Astrocyte (in vitro differentiated cells and primary cell): ENCODE measurements around the gene KPNA4. TPM values are rescaled to one million over a fixed set of nuclear protein-coding genes. Genes with fewer than 3 reads are reported as not detected.

Experiments used
- DNase-seq: peaks from one replicate; pipeline ENCODE4 v3.0.0-alpha.2; 2010; ENCODE audit warnings: low read depth
- FAIRE-seq: peaks from 2 replicates; lab custom pipeline; 2011; peaks lifted over from hg19 to GRCh38; lab: Jason Lieb, UNC
- H2AFZ ChIP-seq: 2 replicates; pipeline ENCODE4 v1.6.0; 2012; ENCODE audit warnings: low read depth, low read length, inconsistent platforms
- H3K27ac ChIP-seq: 2 replicates; pipeline ENCODE4 v1.5.1; 2011; ENCODE audit warnings: low read depth, low read length, inconsistent platforms
- H3K27me3 ChIP-seq: 2 replicates; pipeline ENCODE4 v1.6.0; 2011; ENCODE audit warnings: low read length, inconsistent platforms; ENCODE audit not compliant: insufficient read depth
- H3K36me3 ChIP-seq: 2 replicates; pipeline ENCODE4 v1.5.1; 2011; ENCODE audit warnings: low read length, inconsistent platforms; ENCODE audit not compliant: insufficient read depth
- H3K4me1 ChIP-seq: 2 replicates; pipeline ENCODE4 v1.5.1; 2011; ENCODE audit warnings: low read length, inconsistent platforms; ENCODE audit not compliant: insufficient read depth
- H3K4me2 ChIP-seq: 2 replicates; pipeline ENCODE4 v1.6.0; 2012; ENCODE audit warnings: low read length, inconsistent platforms
- H3K4me3 ChIP-seq: 2 replicates; pipeline ENCODE4 v1.5.1; 2011; ENCODE audit warnings: low read depth, mild to moderate bottlenecking, low read length, inconsistent platforms; ENCODE audit not compliant: insufficient read depth
- H3K79me2 ChIP-seq: 2 replicates; pipeline ENCODE4 v1.6.0; 2012; ENCODE audit warnings: mild to moderate bottlenecking, low read length, inconsistent platforms; ENCODE audit not compliant: insufficient read depth
- H3K9ac ChIP-seq: 2 replicates; pipeline ENCODE4 v1.6.0; 2012; ENCODE audit warnings: mild to moderate bottlenecking, low read length, inconsistent platforms
- H3K9me3 ChIP-seq: 2 replicates; pipeline ENCODE4 v1.5.1; 2012; ENCODE audit warnings: low read depth, mild to moderate bottlenecking, low read length, inconsistent platforms; ENCODE audit not compliant: insufficient read depth
- H4K20me1 ChIP-seq: 2 replicates; pipeline ENCODE4 v1.6.0; 2012; ENCODE audit warnings: low read length, inconsistent platforms; ENCODE audit not compliant: insufficient read depth
- H3K27ac Mint-ChIP-seq: one replicate; pipeline ENCODE4 v1.8.0; 2021; ENCODE audit warnings: mild to moderate bottlenecking, mixed read lengths; ENCODE audit not compliant: unreplicated experiment
- H3K27me3 Mint-ChIP-seq: one replicate; pipeline ENCODE4 v1.8.0; 2021; ENCODE audit warnings: low read depth, mixed read lengths; ENCODE audit not compliant: unreplicated experiment
- H3K36me3 Mint-ChIP-seq: one replicate; pipeline ENCODE4 v1.8.0; 2021; ENCODE audit warnings: low read depth, mixed read lengths; ENCODE audit not compliant: unreplicated experiment
- H3K4me1 Mint-ChIP-seq: one replicate; pipeline ENCODE4 v1.8.0; 2021; ENCODE audit warnings: low read depth, mixed read lengths; ENCODE audit not compliant: unreplicated experiment
- H3K4me3 Mint-ChIP-seq: one replicate; pipeline ENCODE4 v1.8.0; 2021; ENCODE audit warnings: mild to moderate bottlenecking, moderate library complexity, mixed read lengths; ENCODE audit not compliant: unreplicated experiment
- H3K9me3 Mint-ChIP-seq: one replicate; pipeline ENCODE4 v1.8.0; 2021; ENCODE audit warnings: mild to moderate bottlenecking, mixed read lengths; ENCODE audit not compliant: unreplicated experiment
- CTCF ChIP-seq: IDR thresholded peaks from 2 replicates; pipeline ENCODE4 v1.5.1; 2011; ENCODE audit warnings: low read depth, mild to moderate bottlenecking, inconsistent platforms, low read length, moderate library complexity; ENCODE audit not compliant: insufficient read depth
- EZH2 ChIP-seq: IDR thresholded peaks from 2 replicates; pipeline ENCODE4 v1.6.1; 2012; ENCODE audit warnings: mild to moderate bottlenecking, low read length, inconsistent platforms; ENCODE audit not compliant: insufficient read depth
- total RNA-seq: library from RNA; stranded (reverse); gene quantifications from 2 replicates; pipeline ENCODE4 v1.2.1, GENCODE V29; 2021

KPNA4 gene
- total RNA-seq, 1 donor from 2014 or later: 105 TPM

GRCh38 chr3:160568989-160569388 lies 3.6 kb upstream of the KPNA4 start:
- no peak overlapping the region for H3K27ac ChIP-seq
- H3K79me2 ChIP-seq: peaks cover 31% of the 10 kb centered on the region
- no peak overlapping the region for H3K9ac ChIP-seq
- Mint-ChIP-seq H3K4me1 (peaks cover 7% of the 10 kb centered on the region), H3K9me3 (no peaks in the 10 kb centered on the region), H3K36me3 (peaks cover 9% of the 10 kb centered on the region), H3K4me3 (no peak overlapping the region), H3K27ac (no peak overlapping the region), H3K27me3 (no peaks in the 10 kb centered on the region)
- no peaks in the 10 kb centered on the region for H3K9me3 ChIP-seq
- no peak overlapping the region for H2AFZ ChIP-seq
- no peak overlapping the region for H3K4me2 ChIP-seq
- no peak for FAIRE-seq
- no peak for TF ChIP-seq CTCF
- TF ChIP-seq EZH2: no peak
- no peaks in the 10 kb centered on the region for H3K36me3 ChIP-seq
- no peak for DNase-seq
- H3K4me1 ChIP-seq: no peaks in the 10 kb centered on the region
- no peaks in the 10 kb centered on the region for H3K27me3 ChIP-seq
- H4K20me1 ChIP-seq: peaks cover 7% of the 10 kb centered on the region
- H3K4me3 ChIP-seq: no peak overlapping the region

- FAIRE-seq (no peak), DNase-seq (no peak)
- Mint-ChIP-seq H3K4me3 (no peak overlapping the region), H3K4me1 (peaks cover 8% of the 10 kb centered on the region), H3K36me3 (peaks cover 8% of the 10 kb centered on the region), H3K27me3 (no peaks in the 10 kb centered on the region), H3K9me3 (no peaks in the 10 kb centered on the region), H3K27ac (no peak overlapping the region)
- Histone ChIP-seq H3K36me3 (no peaks in the 10 kb centered on the region), H4K20me1 (peaks cover 19% of the 10 kb centered on the region), H3K4me2 (no peak overlapping the region), H2AFZ (no peak overlapping the region), H3K4me1 (peaks cover 8% of the 10 kb centered on the region), H3K4me3 (no peak overlapping the region), H3K27me3 (no peaks in the 10 kb centered on the region), H3K9ac (no peak overlapping the region), H3K79me2 (peaks cover 43% of the 10 kb centered on the region), H3K9me3 (no peaks in the 10 kb centered on the region), H3K27ac (no peak overlapping the region)
- TF ChIP-seq EZH2 (no peak), CTCF (no peak)
Measured at GRCh38 chr3:160567774-160568173, 2.4 kb upstream of the KPNA4 start.

GRCh38 chr3:160566499-160566898 lies 1.1 kb upstream of the KPNA4 start:
- FAIRE-seq (no peak), DNase-seq (no peak)
- peak overlapping the region; percentile 89 for H3K4me3 Mint-ChIP-seq
- peaks cover 13% of the 10 kb centered on the region for H3K4me1 Mint-ChIP-seq
- Histone ChIP-seq H3K4me3 (peak overlapping the region; percentile 82), H4K20me1 (peaks cover 32% of the 10 kb centered on the region), H3K4me2 (peak overlapping the region; percentile 93), H3K36me3 (no peaks in the 10 kb centered on the region), H3K9ac (peak overlapping the region; percentile 91), H2AFZ (no peak overlapping the region), H3K4me1 (peaks cover 16% of the 10 kb centered on the region), H3K27me3 (no peaks in the 10 kb centered on the region), H3K9me3 (no peaks in the 10 kb centered on the region), H3K79me2 (peaks cover 56% of the 10 kb centered on the region), H3K27ac (peak overlapping the region; percentile 100)
- TF ChIP-seq EZH2: no peak
- TF ChIP-seq CTCF: no peak
- H3K9me3 Mint-ChIP-seq: no peaks in the 10 kb centered on the region
- H3K27me3 Mint-ChIP-seq: no peaks in the 10 kb centered on the region
- H3K27ac Mint-ChIP-seq: peak overlapping the region; percentile 99
- H3K36me3 Mint-ChIP-seq: peaks cover 8% of the 10 kb centered on the region
